GM12872 (cell line): ENCODE measurements around the gene ZNF70.

ENCODE experiments used
- CTCF ChIP-seq: IDR thresholded peaks from 3 replicates; pipeline ENCODE4 v1.5.1; 2011; ENCODE audit warnings: low read depth, mild to moderate bottlenecking, low read length, moderate library complexity; ENCODE audit not compliant: insufficient read depth

ZNF70 gene

GRCh38 chr22:23754980-23755636 lies 4.2 kb upstream of the ZNF70 start:
- no peak for TF ChIP-seq CTCF

DNA sequence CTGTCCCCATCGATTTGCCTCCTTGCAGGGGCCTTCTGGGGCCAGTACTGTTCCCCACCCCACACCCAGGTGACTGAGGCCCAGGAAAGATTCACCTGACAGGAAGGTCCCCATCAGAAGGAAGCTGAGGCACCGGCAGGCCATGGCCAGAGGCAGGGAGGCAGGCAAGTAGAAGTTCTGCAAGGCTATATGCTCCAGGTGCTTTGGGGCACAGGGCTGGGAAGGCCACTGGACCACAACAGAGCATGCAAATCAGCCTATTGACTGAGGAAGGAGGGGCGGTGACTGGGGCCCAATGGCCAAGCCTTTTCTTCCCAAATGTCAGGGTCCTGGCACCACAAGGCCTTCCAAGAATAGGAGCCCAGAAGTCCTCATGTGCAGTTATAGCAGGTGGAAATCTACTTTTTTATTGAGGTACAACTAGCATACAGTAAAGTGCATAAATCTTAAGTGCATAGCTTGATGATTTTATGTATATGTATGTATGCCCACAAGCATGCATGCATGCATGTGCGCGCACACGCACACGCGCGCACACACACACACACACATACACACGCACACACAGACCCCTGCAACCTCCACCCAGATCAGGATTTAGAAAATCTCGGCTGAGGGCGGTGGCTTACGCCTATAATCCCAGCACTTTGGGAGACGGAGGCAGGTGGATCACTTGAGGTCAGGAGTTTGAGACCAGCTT lies 3.5 kb upstream of the ZNF70 start, which contains the start of gene VPREB3:
Gene VPREB3 (minus strand): TSS at position 206 of the 700 bp plus-strand sequence. CDS start 62 bp downstream, at position 144.
- TF ChIP-seq CTCF: no peak

- peak; percentile 19; the same call in 1 of the 3 replicates for TF ChIP-seq CTCF
Observed at GRCh38 chr22:23753385-23753784, 2.5 kb upstream of the ZNF70 start.

DNA sequence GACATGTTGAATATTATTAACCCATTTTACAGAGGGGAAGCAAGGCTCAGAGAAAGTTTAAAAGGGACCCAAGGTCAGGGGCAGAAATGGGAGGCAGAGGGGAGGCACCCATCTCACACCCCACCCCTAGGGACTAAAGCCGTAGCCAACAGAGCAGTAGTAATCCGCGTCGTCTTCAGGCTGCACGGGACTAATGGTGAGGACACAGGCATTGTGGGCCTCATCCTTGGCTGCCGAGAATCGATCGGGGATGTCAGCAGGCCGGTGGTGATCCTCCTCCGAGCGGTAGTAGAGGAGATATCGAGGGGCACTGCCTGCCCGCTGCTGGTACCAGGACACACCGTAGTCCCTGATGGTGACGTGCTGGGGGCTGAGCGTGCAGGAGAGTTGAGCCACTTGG lies 1.8 kb upstream of the ZNF70 start:
- TF ChIP-seq CTCF: no peak

DNA sequence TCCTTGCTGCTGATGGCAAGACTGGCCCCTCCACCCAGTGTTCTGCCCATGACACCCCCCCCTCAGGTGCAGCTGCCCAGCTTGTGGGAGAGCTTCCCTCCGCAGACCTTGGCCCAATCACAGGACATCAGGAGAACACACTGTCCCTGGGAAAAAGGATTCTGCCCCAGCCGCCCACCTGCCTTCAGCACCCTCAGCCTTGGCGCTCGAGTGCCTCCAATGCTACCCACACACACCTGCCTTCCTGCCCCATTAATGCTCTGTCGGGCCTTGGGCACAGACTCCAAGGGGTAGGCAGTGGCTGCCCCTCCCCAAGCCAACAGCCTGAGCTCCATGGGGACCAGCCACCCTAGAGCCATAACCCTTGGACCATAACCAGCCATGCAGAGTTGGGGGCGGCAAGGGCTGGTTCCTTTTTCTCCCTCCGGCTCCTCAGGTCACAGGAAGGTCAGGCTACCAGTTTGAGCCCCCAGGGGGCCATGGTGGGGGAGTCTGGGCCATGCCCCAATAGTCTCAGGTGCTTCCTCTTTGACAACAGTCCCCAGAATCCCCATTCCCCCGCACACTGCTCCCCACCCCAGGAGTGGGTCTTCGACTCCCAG lies 1.3 kb upstream of the ZNF70 start:
- 0 out of 3 replicates have a peak, but pooled peaks have one; percentile 8 for TF ChIP-seq CTCF

GRCh38 chr22:23751441-23751996 lies 607 bp upstream of the ZNF70 start:
- TF ChIP-seq CTCF: no peak

DNA sequence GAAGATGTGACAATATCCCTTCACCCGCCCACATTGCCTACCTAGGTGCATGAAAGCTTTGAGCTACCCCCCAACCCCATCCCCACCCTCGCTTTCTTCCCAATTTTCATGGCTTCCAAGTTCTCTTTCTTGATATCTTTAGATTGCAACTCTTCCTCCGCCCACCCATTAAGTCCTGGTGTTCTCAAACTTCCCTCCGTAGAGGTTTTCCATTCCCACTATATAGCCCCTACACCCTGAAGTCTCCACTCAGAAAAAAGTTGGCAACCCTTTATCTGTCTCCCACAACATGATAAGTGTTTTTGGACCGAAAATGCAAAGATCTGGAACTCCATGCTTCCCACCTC lies 572 bp downstream of the ZNF70 start:
- TF ChIP-seq CTCF: no peak
